AG09309 (cell line): ENCODE measurements around the gene DCPS.

ENCODE experiments used
- DNase-seq: peaks from one replicate; pipeline ENCODE4 v3.0.0-alpha.2; 2010; ENCODE audit warnings: low read depth
- H3K4me3 ChIP-seq: 2 replicates; pipeline ENCODE4 v1.5.1; 2011; ENCODE audit warnings: mild to moderate bottlenecking, low read depth, low read length, moderate library complexity; ENCODE audit not compliant: control insufficient read depth
- TF ChIP-seq, protein P1 (sequence below): IDR thresholded peaks from 2 replicates; pipeline ENCODE4 v1.5.1; 2011; ENCODE audit warnings: mild to moderate bottlenecking, low read depth, low read length, inconsistent platforms; ENCODE audit not compliant: insufficient read depth, control insufficient read depth; ENCODE audit errors: missing control alignments

The DCPS gene

GRCh38 chr11:126319374-126319740 is 15.5 kb downstream of the DCPS start:
- no peak for DNase-seq

GRCh38 chr11:126322996-126323395 is 19.1 kb downstream of the DCPS start:
- TF ChIP-seq, protein P1, sequence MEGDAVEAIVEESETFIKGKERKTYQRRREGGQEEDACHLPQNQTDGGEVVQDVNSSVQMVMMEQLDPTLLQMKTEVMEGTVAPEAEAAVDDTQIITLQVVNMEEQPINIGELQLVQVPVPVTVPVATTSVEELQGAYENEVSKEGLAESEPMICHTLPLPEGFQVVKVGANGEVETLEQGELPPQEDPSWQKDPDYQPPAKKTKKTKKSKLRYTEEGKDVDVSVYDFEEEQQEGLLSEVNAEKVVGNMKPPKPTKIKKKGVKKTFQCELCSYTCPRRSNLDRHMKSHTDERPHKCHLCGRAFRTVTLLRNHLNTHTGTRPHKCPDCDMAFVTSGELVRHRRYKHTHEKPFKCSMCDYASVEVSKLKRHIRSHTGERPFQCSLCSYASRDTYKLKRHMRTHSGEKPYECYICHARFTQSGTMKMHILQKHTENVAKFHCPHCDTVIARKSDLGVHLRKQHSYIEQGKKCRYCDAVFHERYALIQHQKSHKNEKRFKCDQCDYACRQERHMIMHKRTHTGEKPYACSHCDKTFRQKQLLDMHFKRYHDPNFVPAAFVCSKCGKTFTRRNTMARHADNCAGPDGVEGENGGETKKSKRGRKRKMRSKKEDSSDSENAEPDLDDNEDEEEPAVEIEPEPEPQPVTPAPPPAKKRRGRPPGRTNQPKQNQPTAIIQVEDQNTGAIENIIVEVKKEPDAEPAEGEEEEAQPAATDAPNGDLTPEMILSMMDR = no peak
- H3K4me3 ChIP-seq = no peak overlapping the region
- no peak for DNase-seq

More at GRCh38 chr11:126319374-126319740, 15.5 kb downstream of the DCPS start:
- TF ChIP-seq, protein P1 = no peak
- no peak overlapping the region for H3K4me3 ChIP-seq

DNA sequence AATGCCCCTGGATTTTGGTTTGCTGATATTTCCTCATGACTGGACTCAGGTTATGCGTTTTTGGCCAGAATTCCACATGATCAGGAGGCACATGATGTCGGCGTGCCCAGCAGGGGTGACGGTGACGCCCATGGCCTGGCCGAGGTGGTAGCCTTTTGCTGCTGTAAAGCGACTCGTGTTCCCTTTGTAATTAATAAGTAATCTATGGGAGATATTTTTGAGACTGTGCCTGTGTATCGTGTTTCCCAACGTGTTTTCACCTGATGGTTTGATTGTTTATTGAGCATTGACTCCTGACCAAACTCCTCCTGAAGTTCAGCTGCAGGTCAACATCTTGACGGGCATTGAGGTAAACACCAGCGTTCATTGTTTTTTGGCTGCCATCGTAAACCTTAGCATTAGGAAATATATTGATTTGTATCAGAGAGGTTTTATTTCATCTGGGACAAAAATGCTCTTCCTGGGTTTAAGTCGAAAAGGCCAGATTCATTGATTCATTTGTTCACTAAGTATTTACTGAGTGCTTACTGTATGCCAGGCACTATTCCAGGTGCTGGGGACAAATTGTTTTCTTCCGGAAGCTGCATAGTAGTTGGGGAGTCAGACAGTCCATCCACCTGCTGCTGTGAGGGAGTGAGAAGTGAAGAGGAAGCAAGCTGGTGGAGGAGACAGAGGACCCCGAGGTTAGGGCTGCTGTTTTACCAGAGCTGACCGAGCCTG is 23.6 kb downstream of the DCPS start:
- DNase-seq = no peak
- TF ChIP-seq, protein P1 = no peak
- H3K4me3 ChIP-seq = no peak overlapping the region

DNA sequence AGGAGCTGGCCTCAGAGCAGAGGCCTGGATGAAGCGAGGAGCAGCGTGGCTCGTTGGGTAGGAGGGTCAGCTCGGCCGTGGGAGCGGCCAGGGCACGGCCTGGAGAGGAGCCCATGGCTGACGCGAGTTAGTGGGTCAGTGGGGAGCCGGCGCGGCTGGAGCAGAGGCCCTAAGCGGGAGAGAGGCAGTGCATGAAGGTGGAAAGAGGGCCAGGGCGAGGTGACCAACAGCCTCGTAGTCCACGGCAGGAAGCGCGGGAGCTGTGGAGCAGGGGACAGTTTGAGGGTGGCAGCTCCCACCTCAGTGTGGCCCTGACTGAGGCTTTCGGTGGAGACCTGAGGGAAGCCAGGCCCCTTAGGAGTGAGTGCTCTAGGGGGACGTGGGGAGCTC is 24.1 kb downstream of the DCPS start:
- TF ChIP-seq, protein P1 = no peak
- DNase-seq = no peak
- no peak overlapping the region for H3K4me3 ChIP-seq

- TF ChIP-seq, protein P1 = no peak
- DNase-seq = no peak
- no peak overlapping the region for H3K4me3 ChIP-seq
These were observed 24.6 kb downstream of the DCPS start for GRCh38 chr11:126328444-126328843.

DNA sequence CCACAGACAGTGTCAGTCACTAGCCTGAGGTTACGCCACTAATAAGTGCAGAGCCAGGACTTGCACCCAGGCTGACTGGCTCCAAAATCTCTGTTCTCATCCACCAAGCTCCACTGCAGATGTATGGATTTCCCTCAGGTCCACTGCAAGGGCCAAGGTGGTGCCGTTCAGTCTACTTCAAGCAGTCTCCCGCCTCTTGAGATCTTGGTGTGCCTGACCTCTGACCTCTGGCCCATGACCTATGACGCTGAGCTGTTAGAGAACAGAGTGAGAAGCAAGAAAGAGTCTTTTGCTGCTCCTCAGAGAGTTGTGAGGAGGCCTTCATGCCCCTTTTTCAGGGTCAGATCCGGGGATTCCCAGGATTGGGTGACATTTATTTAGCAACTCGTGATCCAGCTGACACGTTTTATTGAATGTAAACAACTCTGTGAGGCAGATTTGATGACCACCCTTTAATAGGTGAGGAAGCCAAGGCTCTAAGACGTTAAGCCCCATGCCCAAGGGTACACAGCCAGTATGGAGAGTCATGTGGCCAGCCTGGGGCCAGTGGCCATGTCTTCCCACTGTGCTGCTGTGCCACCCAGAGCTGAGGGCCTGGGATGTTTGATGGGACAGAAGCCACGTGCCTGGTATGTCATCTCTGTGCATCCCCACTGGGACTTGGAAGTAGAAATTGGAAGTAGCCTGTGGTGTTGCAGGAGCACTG is 25.2 kb downstream of the DCPS start:
- no peak overlapping the region for H3K4me3 ChIP-seq
- TF ChIP-seq, protein P1 = no peak
- DNase-seq = no peak
